GM21526 (cell line): ENCODE measurements around the gene F2RL1.
"Not testable (repeated sequence)": the region's sequence is repeated elsewhere in the genome, so short reads cannot be mapped to it uniquely, and the experiment has no call there.

Experiments used
- ATAC-seq: cut with Tn5 transposase; IDR thresholded peaks from one replicate; pipeline ENCODE4 v1.9.1; 2021; ENCODE audit warnings: moderate library complexity; ENCODE audit not compliant: unreplicated experiment, low FRiP score

The F2RL1 gene, protein sequence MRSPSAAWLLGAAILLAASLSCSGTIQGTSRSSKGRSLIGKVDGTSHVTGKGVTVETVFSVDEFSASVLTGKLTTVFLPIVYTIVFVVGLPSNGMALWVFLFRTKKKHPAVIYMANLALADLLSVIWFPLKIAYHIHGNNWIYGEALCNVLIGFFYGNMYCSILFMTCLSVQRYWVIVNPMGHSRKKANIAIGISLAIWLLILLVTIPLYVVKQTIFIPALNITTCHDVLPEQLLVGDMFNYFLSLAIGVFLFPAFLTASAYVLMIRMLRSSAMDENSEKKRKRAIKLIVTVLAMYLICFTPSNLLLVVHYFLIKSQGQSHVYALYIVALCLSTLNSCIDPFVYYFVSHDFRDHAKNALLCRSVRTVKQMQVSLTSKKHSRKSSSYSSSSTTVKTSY

DNA sequence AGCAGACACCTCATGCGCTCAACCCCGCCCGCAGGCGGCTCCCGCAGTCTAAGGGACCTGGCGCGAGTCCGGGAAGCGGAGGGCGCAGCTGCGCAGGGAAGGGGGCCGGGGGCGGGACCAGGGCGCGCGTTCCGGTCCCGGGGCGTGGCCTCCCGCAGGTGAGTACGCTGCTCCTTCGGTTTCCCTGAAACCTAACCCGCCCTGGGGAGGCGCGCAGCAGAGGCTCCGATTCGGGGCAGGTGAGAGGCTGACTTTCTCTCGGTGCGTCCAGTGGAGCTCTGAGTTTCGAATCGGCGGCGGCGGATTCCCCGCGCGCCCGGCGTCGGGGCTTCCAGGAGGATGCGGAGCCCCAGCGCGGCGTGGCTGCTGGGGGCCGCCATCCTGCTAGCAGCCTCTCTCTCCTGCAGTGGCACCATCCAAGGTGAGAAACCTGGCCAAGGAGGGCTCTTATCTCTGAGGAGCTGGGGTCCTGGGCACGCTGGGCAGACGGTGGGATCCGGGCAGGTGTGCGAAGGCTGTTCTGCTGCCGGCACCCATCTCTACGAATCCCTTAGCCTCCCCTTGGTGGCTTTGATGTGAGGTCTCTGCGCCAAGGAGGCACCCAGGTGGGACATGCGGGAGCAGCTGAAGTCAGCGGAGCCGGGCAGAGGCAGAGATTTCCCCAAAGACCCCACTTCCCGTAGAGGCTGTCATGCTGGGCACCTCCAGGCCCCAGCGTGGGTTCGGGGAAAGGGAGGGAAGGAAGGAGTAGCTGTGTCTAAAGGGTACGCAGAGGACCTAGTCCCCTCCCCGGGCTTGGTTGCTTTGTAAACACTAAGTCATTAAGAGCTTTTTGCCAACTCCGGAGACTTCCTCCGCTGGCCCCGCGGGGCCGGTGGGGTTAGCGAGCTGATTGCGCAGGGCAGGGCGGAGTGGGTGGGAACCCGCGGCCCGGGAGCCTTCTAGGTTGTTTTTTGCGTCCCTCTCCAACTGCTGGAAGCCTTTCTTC is at the start of gene F2RL1:
TSS of gene F2RL1 (plus strand) at position 187 of the 988 bp plus-strand sequence. CDS start at position 340, 153 bp downstream.
- no peak for ATAC-seq

DNA sequence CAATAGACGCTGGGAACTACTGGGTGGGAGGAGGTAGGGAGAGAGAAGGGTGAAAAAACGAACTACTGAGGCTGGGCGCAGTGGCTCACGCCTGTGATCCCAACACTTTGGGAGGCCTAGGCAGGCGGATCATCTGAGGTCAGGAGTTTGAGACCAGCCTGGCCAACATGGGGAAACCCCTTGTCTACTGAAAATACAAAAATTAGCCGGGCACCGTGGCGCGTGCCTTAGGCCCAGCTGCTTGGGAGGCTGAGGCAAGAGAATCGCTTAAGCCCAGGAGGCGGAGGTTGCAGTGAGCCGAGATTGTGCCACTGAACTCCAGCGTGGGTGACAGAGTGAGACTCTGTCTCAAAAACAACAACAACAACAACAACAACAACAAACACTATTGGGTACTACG is 47.8 kb upstream of the F2RL1 start:
- not testable (repeated sequence) for ATAC-seq

DNA sequence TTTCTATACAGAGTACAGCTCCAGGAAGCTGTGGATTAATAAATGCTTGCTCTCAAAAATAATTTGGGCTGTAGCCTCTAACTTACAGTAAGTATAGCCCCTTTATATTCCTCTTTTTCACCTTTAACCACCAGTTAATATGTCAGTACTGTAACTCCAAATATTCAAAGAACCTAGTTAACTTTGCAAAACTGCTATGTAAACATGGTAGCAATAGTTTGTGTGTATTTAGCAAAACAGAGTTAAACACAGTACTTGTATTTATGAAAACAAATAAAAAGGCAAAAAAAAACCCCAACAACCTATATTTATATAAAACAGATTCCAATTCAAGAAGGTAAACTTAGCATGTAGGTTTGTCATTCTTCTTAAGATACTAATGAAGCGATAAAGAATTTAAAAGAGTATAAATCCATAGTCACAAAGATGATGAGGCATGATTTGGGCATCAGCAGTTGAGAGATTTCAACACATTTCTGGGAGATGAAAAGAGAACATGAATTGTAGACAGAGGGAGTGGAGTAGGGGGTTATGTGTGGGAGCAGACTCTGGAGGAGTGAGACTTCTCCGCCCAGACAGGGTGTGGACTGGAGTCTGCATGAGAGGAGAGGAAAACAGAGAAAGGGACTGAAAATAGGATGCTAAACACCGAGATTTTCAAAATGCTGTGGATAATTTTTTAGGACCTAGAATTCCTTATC is 47.0 kb upstream of the F2RL1 start:
- ATAC-seq: no peak

DNA sequence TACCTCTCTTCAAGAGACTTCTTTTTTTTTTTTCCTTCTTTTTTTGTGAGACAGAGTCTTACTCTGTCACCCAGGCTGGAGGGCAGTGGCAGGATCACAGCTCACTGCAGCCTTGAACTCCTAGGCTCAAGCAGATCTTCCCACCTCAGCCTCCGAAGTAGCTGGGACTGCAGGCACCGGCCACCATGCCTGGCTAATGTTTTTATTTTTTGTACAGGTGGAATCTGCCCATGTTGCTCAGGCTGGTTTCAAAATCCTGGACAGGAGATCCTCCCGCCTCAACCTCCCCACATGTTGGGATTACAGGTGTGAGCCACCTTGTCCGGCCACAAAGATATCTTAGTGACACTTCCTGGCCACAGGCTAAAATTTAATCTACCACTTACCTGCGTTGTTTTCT is 42.9 kb upstream of the F2RL1 start:
- ATAC-seq: no peak

DNA sequence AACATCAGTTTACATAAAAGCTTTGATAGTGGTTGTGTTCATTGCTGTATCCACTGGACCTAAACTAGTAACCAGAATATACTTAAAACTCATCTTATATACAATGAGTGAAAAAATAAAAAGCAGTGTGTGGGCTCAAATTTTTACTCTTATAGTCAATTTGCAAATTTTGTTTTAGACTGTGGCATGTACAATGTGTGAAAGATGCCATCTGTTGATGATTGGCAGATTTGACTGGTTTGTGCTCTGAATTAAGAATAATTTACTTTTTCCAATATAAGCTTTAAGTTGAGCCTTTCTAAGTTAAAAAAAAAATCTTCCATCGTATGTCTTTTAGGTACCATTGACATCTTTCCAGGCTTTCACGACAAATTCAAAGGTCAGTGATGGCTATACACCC is 42.4 kb upstream of the F2RL1 start:
- ATAC-seq: no peak

DNA sequence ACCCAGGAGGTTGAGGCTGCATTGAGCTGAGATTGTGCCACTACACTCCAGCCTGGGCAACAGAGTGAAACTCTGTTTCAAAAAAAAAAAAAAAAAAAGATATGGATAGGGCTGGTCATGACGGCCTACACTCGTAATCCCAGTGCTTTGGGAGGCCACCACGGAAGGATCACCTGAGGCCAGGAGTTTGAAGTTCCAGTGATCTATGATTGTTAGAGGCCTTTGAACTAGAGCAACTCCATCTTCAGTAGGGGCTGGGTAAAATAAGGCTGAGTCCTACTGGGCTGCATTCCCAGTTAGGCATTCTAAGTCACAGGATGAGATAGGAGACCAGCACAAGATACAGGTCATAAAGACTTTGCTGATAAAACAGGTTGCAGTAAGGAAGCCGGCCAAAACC is 38.2 kb upstream of the F2RL1 start:
- ATAC-seq: not testable (repeated sequence)

DNA sequence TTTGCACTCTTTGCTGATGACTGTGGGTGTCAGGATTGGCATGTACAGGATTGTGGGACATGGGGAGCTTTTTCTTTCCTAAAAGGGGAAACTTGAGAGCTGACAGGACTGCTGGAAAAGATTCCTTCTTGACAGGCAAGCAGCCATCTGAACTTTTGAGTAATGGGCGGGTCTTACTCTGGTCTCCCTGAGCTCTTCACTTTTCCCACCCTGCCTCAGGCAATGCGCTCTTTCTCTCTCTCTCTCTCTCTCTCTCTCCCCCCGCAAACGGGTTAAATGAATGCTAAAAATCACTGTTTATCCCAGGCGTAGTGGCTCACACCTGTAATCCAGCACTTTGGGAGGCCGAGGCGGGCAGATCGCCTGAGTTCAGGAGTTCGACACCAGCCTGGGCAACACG is 37.1 kb upstream of the F2RL1 start:
- no peak for ATAC-seq

DNA sequence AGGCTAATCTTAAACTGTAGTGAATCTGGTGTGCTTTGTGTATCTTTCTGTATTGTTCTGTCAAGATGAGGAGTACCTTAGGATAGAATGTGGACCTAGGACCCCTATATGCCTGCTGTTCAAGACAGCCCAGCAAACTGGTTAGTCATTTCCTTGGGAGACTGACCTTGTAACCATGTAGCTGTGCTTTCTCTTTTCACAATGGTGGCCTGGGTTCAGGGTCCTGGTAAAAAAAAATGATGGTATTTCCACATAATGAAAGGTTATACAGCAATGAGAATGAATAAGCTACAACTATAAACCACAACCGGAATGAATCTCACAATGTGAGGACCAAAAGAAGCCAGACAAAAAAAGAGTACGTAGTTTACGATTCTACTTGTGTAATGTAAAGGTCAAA is 36.4 kb upstream of the F2RL1 start:
- no peak for ATAC-seq

DNA sequence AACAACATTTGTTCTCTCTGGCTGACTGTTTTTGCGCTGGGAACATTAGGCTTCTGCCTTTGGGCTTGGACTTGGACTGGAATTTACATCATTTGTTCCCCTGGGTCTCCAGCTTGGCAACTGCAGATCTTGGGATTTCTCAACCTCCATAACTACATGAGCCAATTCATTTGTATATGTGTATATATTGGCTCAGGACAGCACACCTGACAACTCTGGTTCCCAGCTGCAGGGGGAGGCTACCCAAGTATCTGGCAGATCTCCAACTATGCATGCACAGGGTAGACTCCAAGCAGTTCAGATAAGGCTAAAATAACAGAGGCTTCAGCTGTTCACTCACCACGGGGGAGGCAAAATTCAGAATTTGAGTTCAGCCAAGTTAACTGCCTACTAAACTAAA is 31.6 kb upstream of the F2RL1 start:
- no peak for ATAC-seq

DNA sequence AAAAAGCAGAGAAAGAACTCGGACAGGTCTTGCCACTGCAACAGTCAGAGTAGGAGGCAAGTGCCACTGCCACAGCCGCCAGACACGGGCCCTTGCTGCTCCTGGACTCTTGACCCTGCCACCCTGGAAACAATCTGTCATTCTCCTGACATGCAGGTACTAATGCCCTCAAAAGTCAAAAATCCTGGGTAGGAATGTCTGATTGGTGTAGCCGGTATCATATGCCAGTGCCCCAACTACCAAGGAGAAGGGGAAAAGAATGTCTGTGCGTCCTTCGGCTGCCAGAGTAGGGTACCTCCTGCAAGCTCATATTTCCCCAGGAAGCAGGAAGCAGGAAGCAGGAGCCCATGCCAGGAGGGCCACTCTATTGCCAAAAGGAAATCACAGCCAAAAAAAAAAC is 30.5 kb upstream of the F2RL1 start:
- ATAC-seq: no peak

DNA sequence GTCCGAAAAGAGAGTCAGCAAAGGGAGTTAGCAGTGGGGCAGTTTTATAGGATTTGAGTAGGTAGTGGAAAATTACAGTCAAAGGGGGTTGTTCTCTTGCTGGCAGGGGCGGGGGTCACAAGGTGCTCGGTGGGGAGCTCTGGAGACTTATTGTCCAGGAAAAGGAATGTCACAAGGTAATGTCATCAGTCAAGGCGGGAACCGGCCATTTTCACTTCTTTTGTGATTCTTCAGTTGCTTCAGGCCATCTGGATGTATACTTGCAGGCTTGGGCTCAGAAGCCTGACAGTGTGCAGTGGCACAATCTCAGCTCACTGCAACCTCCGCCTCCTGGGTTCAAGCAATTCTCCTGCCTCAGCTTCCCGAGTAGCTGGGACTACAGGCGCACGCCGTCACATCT is 29.6 kb upstream of the F2RL1 start:
- ATAC-seq: not testable (repeated sequence)

DNA sequence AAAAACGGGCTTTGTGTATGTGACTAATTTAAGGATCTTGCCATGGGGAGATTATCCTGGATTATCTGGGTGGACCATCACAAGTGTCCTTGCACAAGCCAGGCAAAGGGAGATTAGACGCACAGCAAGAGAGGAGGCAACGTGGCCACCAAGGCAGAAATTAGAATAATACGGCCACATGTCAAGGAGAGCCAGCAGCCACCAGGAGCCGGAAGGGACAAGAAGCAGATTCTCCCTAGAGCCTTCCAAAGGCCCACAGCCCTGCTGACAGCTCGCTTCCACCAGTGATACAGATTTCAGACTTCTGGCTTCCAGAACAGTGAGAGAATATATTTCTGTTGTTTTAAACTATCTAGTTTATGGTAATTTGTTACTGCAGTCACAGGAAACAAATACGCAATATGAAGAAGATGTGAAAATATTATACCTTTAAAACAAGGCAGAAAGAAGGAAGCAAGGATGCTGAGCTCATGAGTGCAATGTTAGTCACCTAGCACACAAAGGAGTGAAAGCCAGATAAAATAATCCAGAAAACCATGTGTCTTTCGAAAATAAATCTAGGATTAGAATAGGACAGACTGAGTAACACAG is 28.7 kb upstream of the F2RL1 start:
- no peak for ATAC-seq

DNA sequence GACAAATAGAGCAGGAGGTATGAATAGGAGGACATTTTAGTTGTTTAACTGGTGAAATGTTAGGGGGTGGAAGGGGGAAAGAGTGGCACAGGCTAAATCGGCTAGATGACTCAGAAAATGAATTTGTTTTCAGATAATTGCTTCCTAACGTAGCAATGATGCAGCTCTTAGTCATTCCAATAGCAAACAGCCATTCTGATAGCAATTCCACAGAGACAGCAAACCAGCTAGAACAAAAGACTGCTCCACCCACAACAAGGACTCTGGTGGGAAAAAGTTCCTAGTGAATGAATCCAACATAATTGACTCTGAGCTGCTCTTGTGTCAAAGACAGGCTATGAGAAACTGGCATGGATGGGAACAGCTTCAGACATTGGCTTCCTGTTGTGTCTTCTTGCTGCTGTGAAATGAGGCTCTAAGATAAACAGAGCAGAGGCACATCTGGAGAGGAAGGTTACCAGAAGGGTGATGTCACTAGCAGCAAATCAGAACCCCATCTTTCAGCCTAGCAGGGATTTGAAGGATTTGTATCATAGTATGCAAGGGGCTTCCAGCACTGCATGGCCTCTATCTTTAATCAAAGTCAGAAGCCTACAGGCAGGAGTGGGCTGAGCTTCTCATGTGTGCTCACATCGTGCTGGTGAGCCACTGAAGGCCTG is 28.1 kb upstream of the F2RL1 start:
- ATAC-seq: no peak

DNA sequence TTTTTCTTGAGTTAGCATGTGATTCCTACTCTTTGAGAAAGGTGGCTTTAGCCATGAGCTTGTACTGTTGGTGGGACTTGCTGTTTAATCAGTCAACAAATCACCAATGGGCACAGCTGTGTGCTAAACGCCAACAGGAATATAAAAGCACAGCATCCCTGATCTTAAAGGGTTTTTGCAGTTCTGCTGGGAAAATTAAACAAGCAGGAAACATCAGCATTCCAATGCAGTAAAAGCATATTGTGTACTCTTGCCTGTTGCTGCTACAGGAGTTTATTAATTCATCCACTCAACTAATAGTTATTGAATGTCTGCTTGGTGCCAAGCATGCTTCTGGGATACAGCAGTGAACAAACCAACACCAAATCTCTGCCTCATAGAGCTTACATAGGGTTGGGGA is 27.4 kb upstream of the F2RL1 start:
- no peak for ATAC-seq

DNA sequence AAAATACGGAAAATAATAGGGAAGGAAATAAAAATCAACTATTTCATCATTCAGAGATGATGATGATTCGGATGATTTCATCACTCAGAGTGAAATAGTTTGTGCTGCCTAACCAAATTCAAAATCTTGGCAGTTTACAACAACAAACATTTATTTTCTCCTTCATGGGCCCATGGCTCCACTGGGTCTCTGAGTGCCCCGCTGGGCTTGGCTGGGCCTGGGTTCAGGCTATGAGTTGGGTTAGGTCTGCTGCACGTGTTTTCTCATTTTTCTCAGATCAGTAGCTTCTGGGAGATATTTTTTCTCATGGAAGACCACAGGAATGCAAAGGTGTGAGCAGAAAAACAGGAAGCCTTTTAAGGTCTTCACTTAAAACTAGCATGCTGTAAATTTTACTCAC is 24.0 kb upstream of the F2RL1 start:
- no peak for ATAC-seq

DNA sequence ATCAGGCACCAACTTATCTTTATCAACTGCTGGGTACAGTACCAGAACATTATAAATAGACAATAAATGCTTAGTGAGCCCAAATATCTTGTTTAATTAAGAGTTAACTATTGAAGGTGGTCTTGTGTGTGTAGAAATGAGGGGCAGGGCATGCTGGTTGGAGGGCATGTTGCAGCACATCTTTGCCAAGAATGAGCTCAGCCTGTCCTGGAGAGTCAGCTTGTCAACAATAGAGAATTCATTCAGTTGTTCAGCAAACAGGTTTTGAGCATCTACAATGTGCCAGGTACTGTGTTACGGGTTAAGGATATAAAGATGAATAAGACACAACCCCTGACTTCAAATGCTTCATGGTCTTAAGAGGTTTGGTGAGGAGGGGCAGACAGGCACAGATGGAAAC is 19.2 kb upstream of the F2RL1 start:
- no peak for ATAC-seq

DNA sequence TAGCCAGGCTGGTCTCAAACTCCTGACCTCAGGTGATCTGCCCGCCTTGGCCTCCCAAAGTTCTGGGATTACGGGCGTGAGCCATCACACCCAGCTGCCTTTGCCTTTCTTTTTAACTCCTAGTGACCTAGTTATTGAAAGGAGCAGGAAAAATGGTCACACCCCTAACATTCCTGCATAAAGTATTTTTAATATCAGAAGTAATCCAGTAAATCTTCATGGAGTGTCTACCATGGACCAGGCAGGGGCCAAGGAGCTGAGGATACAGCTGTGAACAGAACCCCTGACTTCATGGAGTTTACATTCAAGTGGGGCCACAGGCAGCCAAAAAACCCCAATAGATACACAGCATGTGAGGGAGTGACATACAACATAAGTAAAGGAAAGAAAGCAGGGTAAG is 18.3 kb upstream of the F2RL1 start:
- no peak for ATAC-seq

DNA sequence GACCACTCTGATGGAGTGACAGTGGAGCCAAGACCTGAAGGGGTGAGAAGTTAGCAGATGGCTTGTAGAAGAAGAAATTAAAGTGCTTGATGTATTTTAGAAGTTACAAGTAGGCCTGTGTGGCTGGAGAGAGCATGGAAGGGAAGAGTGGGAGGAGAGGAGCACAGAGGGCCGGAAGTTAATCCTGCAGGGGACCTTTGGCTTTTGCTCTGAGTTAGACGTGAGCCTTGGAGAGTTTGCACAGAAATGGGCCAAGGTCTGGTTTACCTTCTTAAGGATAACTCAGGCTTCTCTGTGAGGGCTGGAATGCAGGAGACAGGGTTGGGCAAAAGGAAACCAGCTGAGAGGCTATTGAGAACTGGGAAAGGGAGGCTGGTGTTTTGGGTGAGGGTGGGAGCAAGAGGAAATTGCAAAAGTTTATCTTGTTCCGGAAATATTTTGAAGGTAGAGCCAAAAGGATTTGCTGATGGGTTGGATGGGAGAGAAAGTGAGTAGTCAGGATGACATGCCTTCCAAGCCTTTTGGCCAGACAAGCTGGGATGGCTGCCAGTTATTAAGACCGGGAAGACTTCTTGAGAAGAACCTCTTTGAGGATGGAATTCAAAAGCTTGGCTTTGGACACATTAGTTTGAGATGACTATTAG is 17.5 kb upstream of the F2RL1 start:
- ATAC-seq: no peak

DNA sequence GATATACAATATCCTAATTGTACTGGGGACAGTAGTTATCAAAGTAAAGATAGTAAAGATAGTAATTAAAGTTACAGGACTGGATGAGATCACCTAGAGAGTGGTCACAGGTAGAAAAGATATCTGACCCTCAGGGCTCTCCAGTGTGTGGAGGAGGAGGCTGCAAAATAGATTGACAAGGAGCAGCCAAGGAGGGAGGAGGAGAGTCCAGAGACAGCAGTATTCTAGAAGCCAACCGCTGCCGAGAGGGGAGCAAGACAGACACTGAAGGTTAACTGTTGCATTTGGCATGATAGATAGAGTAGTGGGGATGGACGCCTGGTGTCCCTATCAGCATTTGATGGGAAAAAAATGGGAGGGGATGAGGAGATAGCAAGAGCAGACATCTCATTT is 17.0 kb upstream of the F2RL1 start:
- ATAC-seq: no peak

DNA sequence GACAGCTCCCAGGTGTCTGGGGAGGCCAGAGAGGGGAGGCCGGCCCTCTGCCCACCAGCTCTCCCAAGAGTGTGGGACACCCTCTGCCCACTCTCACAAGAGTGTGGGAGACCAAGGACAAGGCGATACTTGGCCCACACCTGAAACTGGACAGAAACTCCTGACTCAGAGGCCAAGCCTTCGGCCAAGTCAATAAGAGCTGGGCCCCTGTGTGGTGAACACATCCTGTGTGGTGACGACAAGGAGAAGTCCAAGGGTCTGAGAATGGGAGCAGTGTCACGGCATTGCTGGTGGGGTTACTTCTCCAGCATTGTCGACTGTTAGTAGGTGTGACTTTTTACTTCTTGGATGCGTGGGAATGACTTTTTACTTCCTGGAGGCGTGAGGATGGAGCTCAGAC is 14.6 kb upstream of the F2RL1 start:
- no peak for ATAC-seq
